Activated CD4-positive, alpha-beta T cell treated with anti-CD3 and anti-CD28 coated beads for 4 hours (primary cell): ENCODE measurements around the gene DOCK3.
"Not testable (repeated sequence)": the region's sequence is repeated elsewhere in the genome, so short reads cannot be mapped to it uniquely, and the experiment has no call there.

Experiments
- DNase-seq, 2 donors: peaks; one replicate each; pipeline ENCODE4 v3.0.0-alpha.2; 2020

Gene DOCK3

GRCh38 chr3:50688602-50689001 is 13.9 kb downstream of the DOCK3 start:
- DNase-seq: not testable (repeated sequence)

GRCh38 chr3:50689558-50689957 is 14.8 kb downstream of the DOCK3 start:
- DNase-seq: no peak

- no peak for DNase-seq
These were observed 20.3 kb downstream of the DOCK3 start for GRCh38 chr3:50695031-50695430.

- no peak for DNase-seq
These were observed 21.5 kb downstream of the DOCK3 start for GRCh38 chr3:50696276-50696675.

- no peak for DNase-seq
These were observed 23.5 kb downstream of the DOCK3 start for GRCh38 chr3:50698269-50698668.

- DNase-seq: no peak
These were observed 33.9 kb downstream of the DOCK3 start for GRCh38 chr3:50708620-50709019.

- no peak for DNase-seq
These were observed 40.2 kb downstream of the DOCK3 start for GRCh38 chr3:50714946-50715345.

- DNase-seq: no peak
These were observed 50.1 kb downstream of the DOCK3 start for GRCh38 chr3:50724831-50725230.

- DNase-seq: no peak
These were observed 60.3 kb downstream of the DOCK3 start for GRCh38 chr3:50734985-50735384.

GRCh38 chr3:50737193-50737905 is 62.6 kb downstream of the DOCK3 start:
- DNase-seq: no peak

- DNase-seq: no peak
These were observed 63.3 kb downstream of the DOCK3 start for GRCh38 chr3:50737906-50738598.

- DNase-seq: no peak
These were observed 68.9 kb downstream of the DOCK3 start for GRCh38 chr3:50743643-50744042.

GRCh38 chr3:50749822-50750221 is 75.1 kb downstream of the DOCK3 start:
- no peak for DNase-seq

- no peak for DNase-seq
These were observed 84.3 kb downstream of the DOCK3 start for GRCh38 chr3:50759015-50759414.

GRCh38 chr3:50777680-50778079 is 103.0 kb downstream of the DOCK3 start:
- DNase-seq: no peak

GRCh38 chr3:50781766-50782165 is 107.0 kb downstream of the DOCK3 start:
- not testable (repeated sequence) for DNase-seq

- DNase-seq: no peak
These were observed 111.9 kb downstream of the DOCK3 start for GRCh38 chr3:50786631-50787030.

GRCh38 chr3:50790894-50791293 is 116.2 kb downstream of the DOCK3 start:
- not testable (repeated sequence) for DNase-seq

GRCh38 chr3:50792568-50792967 is 117.8 kb downstream of the DOCK3 start:
- DNase-seq: no peak

GRCh38 chr3:50803805-50804204 is 129.1 kb downstream of the DOCK3 start:
- not testable (repeated sequence) for DNase-seq

- not testable (repeated sequence) for DNase-seq
These were observed 129.6 kb downstream of the DOCK3 start for GRCh38 chr3:50804376-50804775.

- DNase-seq: no peak
These were observed 130.6 kb downstream of the DOCK3 start for GRCh38 chr3:50805321-50805720.

GRCh38 chr3:50806031-50806430 is 131.3 kb downstream of the DOCK3 start:
- no peak for DNase-seq

GRCh38 chr3:50806806-50807205 is 132.1 kb downstream of the DOCK3 start:
- DNase-seq: no peak

GRCh38 chr3:50807266-50807665 is 132.5 kb downstream of the DOCK3 start:
- no peak for DNase-seq
